BLaER1 (cell line): Measurements from ENCODE around the gene CUL3.
"Not testable (repeated sequence)": the region's sequence is repeated elsewhere in the genome, so short reads cannot be mapped to it uniquely, and the experiment has no call there.

Source experiments
- H3K27ac ChIP-seq: shearing (Covaris generic); formaldehyde crosslinking; 2 replicates; pipeline ENCODE4 v1.8.1; 2022
- H3K27me3 ChIP-seq: shearing (Covaris generic); formaldehyde crosslinking; 2 replicates; pipeline ENCODE4 v1.8.1; 2022
- H3K36me3 ChIP-seq: shearing (Covaris generic); formaldehyde crosslinking; 2 replicates; pipeline ENCODE4 v1.8.1; 2022
- H3K4me1 ChIP-seq: shearing (Covaris generic); formaldehyde crosslinking; 2 replicates; pipeline ENCODE4 v1.8.1; 2022
- H3K4me2 ChIP-seq: shearing (Covaris generic); formaldehyde crosslinking; 2 replicates; pipeline ENCODE4 v1.8.1; 2022
- H3K4me3 ChIP-seq: shearing (Covaris generic); formaldehyde crosslinking; 2 replicates; pipeline ENCODE4 v1.8.1; 2022
- H3K9ac ChIP-seq: shearing (Covaris generic); formaldehyde crosslinking; 2 replicates; pipeline ENCODE4 v1.8.1; 2022
- H3K9me3 ChIP-seq: shearing (Covaris generic); formaldehyde crosslinking; 2 replicates; pipeline ENCODE4 v1.8.1; 2022
- H4K20me1 ChIP-seq: shearing (Covaris generic); formaldehyde crosslinking; 2 replicates; pipeline ENCODE4 v1.8.1; 2022
- Cebpa-rat ChIP-seq: shearing (Covaris generic); IDR thresholded peaks from 2 replicates; pipeline ENCODE4 v1.8.1; 2022

CUL3 gene

DNA sequence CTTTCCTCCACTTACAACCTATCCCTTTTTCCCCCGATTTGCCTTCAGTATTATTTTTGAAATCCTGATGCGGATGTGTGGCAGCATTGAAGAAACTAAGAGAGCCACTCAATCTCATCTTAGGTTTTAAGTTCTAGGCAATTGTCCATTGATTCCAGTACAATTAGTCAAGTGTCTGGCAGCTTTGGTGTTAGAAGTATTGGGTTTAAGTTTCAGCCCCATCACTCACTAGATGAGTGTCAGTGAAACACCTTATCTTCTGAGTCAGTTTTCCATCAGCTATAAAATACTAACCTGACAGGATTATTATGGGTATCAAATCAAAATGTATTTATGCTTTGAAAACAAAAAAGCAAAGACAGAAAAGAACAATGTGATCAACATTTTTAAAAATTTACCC lies 16.8 kb upstream of the CUL3 start:
- Histone ChIP-seq H3K9ac (no peak overlapping the region), H4K20me1 (no peaks in the 10 kb centered on the region), H3K9me3 (peaks cover 14% of the 10 kb centered on the region), H3K4me1 (no peaks in the 10 kb centered on the region), H3K4me3 (no peak overlapping the region), H3K36me3 (no peaks in the 10 kb centered on the region), H3K27ac (no peak overlapping the region), H3K4me2 (no peak overlapping the region), H3K27me3 (no peaks in the 10 kb centered on the region)
- TF ChIP-seq Cebpa-rat: no peak

DNA sequence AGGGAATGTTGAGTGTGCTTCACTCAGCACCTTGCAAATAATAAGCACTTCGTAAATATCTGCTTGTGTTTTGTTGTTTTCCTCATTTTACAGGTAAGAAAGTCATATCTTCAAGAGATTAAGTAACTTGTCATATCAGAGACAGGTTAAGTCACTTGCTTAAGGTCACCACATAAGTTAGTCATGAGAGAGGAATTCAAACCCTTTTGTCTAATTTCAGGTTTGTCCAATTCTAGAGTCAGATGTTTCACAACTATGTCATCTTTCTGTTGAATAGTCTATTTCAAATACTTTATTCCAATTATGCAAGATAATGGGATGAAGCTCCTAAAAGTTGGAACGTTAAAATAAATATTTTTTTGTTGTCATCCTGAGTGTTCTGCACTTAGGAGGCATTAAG lies 13.5 kb upstream of the CUL3 start:
- TF ChIP-seq Cebpa-rat: no peak
- H3K27me3 ChIP-seq: no peaks in the 10 kb centered on the region
- no peak overlapping the region for H3K4me2 ChIP-seq

DNA sequence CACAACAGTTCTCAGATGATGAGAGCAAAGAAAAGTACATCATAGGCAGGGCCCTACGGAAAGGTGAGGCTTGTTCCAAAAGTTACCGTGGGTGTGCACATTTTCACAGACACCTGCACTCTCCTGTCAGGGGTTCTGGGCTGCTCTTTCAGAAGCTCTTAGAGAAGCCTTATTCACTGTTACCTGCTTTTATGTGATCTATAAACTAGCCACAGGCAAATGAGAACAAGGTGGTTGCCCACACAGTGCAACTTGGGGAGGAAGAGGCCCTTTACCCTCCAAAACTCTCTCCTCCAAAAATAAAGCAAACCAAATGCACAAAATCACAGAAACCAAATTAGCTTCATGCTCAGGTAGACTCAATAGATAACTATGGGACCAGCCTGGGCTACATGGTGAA lies 11.1 kb upstream of the CUL3 start:
- Histone ChIP-seq H3K4me1 (0 out of 2 replicates have a peak, but pooled peaks cover 3% of the 10 kb centered on the region), H3K27ac (no peak overlapping the region), H3K36me3 (no peaks in the 10 kb centered on the region), H3K9ac (no peak overlapping the region), H3K27me3 (no peaks in the 10 kb centered on the region), H3K4me2 (no peak overlapping the region), H3K9me3 (no peaks in the 10 kb centered on the region), H4K20me1 (no peaks in the 10 kb centered on the region), H3K4me3 (no peak overlapping the region)
- TF ChIP-seq Cebpa-rat: no peak

More for the DNA sequence above, 13.5 kb upstream of the CUL3 start:
- H4K20me1 ChIP-seq: no peaks in the 10 kb centered on the region
- H3K9me3 ChIP-seq: peaks cover 8% of the 10 kb centered on the region
- H3K9ac ChIP-seq: no peak overlapping the region
- H3K4me3 ChIP-seq: no peak overlapping the region
- H3K27ac ChIP-seq: no peak overlapping the region
- no peaks in the 10 kb centered on the region for H3K4me1 ChIP-seq
- H3K36me3 ChIP-seq: no peaks in the 10 kb centered on the region

DNA sequence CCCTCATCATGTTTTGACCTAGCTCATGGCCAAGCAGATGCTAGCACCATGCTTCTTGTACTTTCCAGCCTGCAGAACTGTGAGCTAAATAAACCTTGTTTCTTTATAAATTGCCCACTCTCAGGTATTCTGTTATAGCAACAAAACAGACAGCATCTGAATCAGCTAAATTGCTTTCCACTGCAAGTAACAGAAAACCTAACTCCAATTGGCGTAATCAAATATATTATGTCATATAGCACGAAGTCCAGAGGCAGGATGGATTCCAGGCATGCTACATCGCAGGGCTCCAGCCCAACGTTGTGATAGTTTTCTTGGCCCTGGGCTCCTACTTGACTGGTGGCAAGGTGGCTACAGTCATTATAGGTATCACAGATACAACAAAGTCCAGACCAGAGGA lies 10.4 kb upstream of the CUL3 start:
- no peak overlapping the region for H3K4me3 ChIP-seq
- no peak overlapping the region for H3K4me2 ChIP-seq

DNA sequence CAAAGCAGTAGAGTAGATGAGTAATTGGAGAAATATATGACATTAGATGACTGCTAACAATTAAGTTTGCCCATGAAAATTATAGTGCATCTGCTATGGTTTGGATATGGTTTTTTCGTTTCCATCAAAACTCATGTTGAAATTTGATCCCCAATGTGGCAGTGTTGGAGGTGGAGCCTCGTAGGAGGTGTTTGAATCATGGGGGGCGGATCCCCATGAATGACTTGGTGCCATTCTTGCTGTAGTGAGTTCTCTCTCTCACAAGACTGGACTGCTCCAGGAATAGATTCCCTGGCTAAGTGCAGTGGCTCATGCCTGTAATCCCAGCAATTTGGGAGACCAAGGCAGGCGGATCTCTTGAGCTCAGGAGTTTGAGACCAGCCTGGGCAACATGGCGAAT lies 9.7 kb upstream of the CUL3 start:
- Histone ChIP-seq H4K20me1 (no peaks in the 10 kb centered on the region), H3K9me3 (no peaks in the 10 kb centered on the region), H3K36me3 (no peaks in the 10 kb centered on the region), H3K4me1 (peaks cover 8% of the 10 kb centered on the region; the same call in 1 of the 2 replicates), H3K4me3 (no peak overlapping the region), H3K27ac (no peak overlapping the region), H3K9ac (no peak overlapping the region), H3K27me3 (no peaks in the 10 kb centered on the region), H3K4me2 (no peak overlapping the region)
- TF ChIP-seq Cebpa-rat: no peak

More for the DNA sequence above, 10.4 kb upstream of the CUL3 start:
- Histone ChIP-seq H4K20me1 (no peaks in the 10 kb centered on the region), H3K4me1 (peaks cover 8% of the 10 kb centered on the region; the same call in 1 of the 2 replicates), H3K27me3 (no peaks in the 10 kb centered on the region), H3K36me3 (no peaks in the 10 kb centered on the region), H3K9ac (no peak overlapping the region), H3K9me3 (no peaks in the 10 kb centered on the region), H3K27ac (no peak overlapping the region)
- no peak for TF ChIP-seq Cebpa-rat

DNA sequence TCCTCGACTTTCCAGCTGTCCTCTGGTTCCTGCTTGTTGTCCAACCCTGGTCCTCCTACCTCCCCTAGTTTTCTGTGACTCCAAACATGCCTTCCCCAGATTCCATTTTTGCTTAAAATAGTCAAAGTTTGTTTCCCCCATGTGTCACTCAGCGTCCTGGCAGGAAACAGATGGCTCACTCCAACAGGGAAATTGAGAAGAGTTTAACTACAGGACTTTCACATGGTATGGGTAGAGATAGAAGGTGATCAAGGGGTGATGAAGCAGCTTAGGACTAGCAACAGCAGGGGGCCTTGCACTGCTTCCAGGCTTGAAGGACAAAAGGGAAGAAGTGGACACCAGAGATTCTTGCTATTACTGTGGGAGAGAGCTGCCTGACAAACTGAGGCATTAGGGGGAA lies 6.1 kb upstream of the CUL3 start:
- Histone ChIP-seq H3K4me2 (0 out of 2 replicates have a peak overlapping the region, but pooled peaks have one; percentile 2), H3K4me3 (no peak overlapping the region), H3K27me3 (no peaks in the 10 kb centered on the region), H3K9me3 (no peaks in the 10 kb centered on the region), H3K36me3 (no peaks in the 10 kb centered on the region), H3K9ac (no peak overlapping the region), H3K4me1 (peaks cover 18% of the 10 kb centered on the region), H4K20me1 (no peaks in the 10 kb centered on the region), H3K27ac (no peak overlapping the region)
- TF ChIP-seq Cebpa-rat: no peak

DNA sequence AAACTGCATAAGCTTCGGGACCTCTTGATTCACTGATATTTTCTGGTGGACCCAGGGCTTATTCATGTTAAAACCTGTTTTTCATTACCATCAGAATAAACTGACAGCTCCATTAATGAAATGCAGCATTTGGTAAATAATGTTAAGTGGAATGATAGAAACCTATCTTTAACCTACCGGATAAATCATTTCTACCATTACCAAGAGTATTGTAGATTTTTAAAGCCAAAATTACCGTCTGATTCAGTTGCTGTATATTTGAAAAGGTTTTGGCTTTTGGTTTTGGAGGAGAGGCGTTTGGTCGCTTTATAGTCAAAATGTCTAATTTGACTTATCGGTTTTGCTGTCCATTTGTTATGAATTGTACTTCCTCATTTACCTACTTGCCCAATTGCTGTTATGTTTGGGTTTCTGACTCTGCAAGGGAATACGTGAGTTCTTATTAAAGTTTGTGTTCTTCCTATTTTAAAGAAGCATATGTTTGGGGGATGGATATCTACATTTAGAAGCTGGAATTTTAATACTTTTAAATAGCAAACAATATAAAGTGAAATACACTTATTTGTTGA lies 1.0 kb upstream of the CUL3 start:
- peaks cover 31% of the 10 kb centered on the region for H3K4me1 ChIP-seq
- peak overlapping the region; percentile 75 for H3K27ac ChIP-seq
- H4K20me1 ChIP-seq: peaks cover 36% of the 10 kb centered on the region
- H3K36me3 ChIP-seq: peaks cover 17% of the 10 kb centered on the region
- no peak for TF ChIP-seq Cebpa-rat
- peak overlapping the region; percentile 73 for H3K4me3 ChIP-seq
- H3K9me3 ChIP-seq: peaks cover 8% of the 10 kb centered on the region; the same call in 1 of the 2 replicates
- no peaks in the 10 kb centered on the region for H3K27me3 ChIP-seq
- H3K4me2 ChIP-seq: peak overlapping the region; percentile 91
- peak overlapping the region; percentile 84 for H3K9ac ChIP-seq

DNA sequence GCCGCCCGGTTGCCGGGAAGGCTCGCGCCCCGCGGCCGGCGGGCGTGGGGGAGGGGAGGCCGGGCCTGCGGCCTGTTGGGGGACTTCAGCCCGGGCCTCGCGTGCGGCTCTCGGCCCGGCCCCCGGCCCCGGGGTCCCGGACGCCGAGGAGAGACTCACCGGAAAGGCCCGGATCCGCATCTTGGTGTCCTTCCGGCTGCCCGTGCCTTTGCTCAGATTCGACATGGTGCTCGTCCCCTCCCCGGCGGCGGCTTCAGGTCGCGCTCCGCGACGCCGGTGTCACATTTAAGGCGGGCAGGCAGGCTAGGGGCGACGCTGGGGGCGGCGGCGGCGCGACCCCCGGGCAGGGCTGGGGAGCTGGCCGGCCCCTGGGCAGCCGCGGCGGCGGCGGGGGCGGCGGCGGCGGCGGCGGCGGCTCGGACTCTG lies 365 bp downstream of the CUL3 start:
- Histone ChIP-seq H3K36me3 (peaks cover 27% of the 10 kb centered on the region), H3K27ac (peak overlapping the region; percentile 100), H3K4me2 (peak overlapping the region; percentile 83), H3K4me1 (peaks cover 35% of the 10 kb centered on the region), H3K27me3 (no peaks in the 10 kb centered on the region), H3K9me3 (peaks cover 8% of the 10 kb centered on the region; the same call in 1 of the 2 replicates), H3K4me3 (peak overlapping the region; percentile 99), H4K20me1 (peaks cover 51% of the 10 kb centered on the region), H3K9ac (peak overlapping the region; percentile 100)
- TF ChIP-seq Cebpa-rat: no peak

DNA sequence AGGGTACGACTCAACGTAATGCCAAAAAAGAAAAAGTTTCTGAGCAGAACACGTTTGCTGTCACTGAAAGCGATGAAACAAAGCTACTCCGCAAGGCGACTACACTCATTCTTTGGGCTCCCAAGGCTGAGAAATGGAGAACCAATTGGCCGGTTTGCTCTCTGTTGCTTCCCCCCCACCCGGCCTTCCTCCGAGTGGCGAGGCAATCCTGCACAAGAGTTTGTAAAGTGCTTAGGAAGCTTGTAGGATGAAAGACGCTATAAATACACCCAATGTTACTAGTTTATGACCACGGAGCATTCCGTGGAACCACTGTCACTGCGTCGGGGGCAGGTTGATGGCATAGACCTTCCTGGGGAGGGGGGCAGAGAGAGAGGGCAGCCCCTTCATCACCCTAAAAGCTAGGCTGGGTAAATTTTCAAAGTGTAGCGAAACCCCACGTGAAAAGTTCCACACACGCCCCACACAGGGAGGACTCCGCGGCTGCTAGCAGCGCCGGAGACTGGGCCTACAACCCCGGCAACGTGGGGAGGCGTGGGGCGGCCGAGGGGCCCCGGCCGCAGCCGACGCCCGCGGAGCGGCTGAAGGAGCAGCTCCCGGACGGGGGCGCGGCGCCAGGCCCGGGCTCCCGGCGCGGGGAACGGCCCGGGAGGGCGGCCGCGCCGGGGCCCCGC lies 915 bp downstream of the CUL3 start:
- peak overlapping the region; percentile 100 for H3K27ac ChIP-seq
- TF ChIP-seq Cebpa-rat: no peak
- H3K9me3 ChIP-seq: peaks cover 8% of the 10 kb centered on the region; the same call in 1 of the 2 replicates
- H3K4me2 ChIP-seq: peak overlapping the region; percentile 83
- H4K20me1 ChIP-seq: peaks cover 56% of the 10 kb centered on the region
- H3K4me3 ChIP-seq: peak overlapping the region; percentile 99
- peak overlapping the region; percentile 100 for H3K9ac ChIP-seq
- peaks cover 41% of the 10 kb centered on the region for H3K4me1 ChIP-seq
- H3K36me3 ChIP-seq: peaks cover 27% of the 10 kb centered on the region
- H3K27me3 ChIP-seq: no peaks in the 10 kb centered on the region

DNA sequence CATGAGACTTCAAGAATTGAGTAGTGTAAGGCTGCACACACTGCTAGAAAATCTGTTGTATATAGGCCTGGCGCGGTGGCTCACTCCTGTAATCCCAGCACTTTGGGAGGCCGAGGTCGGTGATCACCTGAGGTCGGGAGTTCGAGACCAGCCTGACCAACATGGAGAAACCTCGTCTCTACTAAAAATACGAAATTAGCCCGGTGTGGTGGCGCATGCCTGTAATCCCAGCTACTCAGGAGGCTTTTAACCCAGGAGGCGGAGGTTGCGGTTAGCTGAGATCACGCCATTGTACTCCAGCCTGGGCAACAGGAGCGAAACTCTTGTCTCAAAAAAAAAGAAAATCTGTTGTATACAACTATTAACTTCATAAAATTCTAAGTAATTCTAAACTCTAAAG lies 2.1 kb downstream of the CUL3 start:
- Histone ChIP-seq H4K20me1 (peaks cover 68% of the 10 kb centered on the region), H3K9ac (peak overlapping the region; percentile 100), H3K36me3 (peaks cover 27% of the 10 kb centered on the region)

More for the DNA sequence above, 2.1 kb downstream of the CUL3 start:
- H3K9me3 ChIP-seq, H3K27me3 ChIP-seq, H3K27ac ChIP-seq: not testable (repeated sequence)
- Histone ChIP-seq H3K4me2 (peak overlapping the region; percentile 83), H3K4me1 (peaks cover 43% of the 10 kb centered on the region), H3K4me3 (peak overlapping the region; percentile 99)
